Activated naive CD8-positive, alpha-beta T cell treated with anti-CD3 and anti-CD28 coated beads, Interleukin-2, amount 50 U/mL, for 16 hours (primary cell): ENCODE results near the gene CHID1.

Experiments used
- DNase-seq: peaks from one replicate; pipeline ENCODE4 v3.0.0-alpha.2; 2020; ENCODE audit warnings: low read depth, low spot score

CHID1 gene

DNA sequence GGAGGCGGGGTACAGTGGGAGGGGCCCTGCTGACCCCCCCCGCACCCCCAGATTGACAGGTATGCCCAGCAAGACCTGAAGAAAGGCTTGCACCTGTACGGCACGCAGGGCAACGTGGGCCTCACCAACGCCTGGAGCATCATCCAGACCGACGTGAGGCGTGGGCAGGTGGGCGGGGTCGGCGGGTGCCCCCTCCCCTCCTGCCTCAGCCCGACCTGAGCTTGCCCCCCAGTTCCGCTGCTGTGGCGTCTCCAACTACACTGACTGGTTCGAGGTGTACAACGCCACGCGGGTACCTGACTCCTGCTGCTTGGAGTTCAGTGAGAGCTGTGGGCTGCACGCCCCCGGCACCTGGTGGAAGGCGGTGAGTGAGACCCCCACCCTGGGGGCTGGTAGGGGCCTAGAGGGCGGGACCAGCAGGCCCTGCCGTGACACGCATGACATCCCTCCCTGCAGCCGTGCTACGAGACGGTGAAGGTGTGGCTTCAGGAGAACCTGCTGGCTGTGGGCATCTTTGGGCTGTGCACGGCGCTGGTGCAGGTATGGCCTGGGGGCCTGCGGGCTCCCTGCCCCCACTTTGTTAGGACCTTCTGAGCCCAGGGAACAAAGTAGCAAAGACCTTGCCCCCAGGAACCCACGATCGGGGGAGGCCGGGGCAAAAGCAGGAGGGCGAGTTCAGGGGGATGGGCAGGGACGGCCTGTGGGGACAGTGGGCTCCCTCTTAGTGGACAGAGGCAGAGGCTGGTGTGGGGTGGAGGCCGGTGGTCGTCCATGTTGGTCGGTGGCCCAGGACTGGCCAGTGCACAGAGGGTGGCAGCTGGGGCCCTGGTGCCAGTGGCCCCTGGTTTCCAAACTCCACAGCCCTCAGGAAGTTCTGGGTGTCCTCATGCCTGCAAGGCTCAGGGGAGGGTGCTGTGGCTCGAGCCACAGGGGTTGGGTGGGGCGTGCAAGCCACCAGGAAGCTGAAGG lies 44.9 kb downstream of the CHID1 start:
- DNase-seq = no peak

DNA sequence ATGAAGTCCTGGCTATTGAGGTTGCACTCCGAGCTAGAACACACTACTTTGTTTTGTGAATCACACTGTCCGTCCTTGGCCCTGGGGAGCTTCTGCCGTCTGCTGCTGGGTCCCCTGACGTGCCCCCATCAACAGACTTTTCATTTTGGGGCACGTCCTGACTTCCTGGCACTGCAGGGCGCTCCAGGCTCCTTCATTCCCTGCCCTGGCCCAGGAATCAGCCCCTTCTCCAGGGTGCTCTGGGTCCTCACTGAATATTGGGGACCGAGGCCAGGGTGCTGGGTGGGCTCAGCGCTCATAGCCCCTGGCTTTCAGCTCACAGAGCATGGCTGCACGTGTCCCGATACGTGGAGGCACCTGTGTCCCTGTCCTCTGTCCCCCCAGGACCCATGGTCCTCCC lies 45.7 kb downstream of the CHID1 start:
- no peak for DNase-seq

DNA sequence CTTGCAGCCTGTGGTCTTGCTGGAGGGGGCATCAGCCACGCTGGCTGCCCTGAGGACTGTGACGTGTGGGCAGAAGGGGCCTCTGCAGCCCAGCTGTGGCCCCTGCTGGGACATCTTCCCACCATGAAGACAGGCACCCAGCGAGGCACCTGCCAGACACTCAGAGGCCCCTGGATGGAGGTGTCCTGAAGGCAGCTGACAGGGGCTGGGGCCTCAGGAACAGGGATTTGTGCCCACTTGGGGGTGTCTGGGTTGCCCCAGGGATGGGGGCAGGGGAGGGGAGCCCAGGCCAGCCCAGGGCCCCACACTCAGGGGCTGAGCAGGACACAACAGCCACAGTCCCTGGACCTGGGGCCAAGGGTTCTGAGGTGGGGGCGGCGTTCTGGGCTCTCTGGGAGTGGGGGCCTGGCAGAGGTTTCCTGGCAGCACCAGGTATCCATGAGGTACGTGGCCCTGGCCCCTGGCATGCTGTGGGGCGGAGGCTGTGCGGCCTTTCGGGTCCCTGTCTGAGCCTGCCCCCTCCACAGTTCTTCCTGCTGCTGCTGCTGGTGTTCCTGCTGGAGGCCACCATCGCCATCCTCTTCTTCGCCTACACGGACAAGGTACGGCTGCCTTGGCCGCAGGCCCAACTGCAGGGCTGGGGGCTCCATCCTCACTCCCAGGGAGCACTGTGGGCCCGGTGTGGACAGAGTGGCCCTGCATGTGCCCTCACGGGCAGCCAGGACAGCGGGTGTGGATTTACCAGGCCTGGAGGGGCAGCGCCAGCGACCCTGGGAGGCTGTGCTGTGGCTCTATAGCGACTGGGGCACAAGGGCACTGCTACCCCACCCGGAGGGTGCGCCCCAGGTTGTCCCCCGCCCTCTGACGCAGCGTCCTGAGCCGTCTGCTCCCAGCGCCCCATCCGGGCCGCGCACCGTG lies 46.4 kb downstream of the CHID1 start:
- no peak for DNase-seq

DNA sequence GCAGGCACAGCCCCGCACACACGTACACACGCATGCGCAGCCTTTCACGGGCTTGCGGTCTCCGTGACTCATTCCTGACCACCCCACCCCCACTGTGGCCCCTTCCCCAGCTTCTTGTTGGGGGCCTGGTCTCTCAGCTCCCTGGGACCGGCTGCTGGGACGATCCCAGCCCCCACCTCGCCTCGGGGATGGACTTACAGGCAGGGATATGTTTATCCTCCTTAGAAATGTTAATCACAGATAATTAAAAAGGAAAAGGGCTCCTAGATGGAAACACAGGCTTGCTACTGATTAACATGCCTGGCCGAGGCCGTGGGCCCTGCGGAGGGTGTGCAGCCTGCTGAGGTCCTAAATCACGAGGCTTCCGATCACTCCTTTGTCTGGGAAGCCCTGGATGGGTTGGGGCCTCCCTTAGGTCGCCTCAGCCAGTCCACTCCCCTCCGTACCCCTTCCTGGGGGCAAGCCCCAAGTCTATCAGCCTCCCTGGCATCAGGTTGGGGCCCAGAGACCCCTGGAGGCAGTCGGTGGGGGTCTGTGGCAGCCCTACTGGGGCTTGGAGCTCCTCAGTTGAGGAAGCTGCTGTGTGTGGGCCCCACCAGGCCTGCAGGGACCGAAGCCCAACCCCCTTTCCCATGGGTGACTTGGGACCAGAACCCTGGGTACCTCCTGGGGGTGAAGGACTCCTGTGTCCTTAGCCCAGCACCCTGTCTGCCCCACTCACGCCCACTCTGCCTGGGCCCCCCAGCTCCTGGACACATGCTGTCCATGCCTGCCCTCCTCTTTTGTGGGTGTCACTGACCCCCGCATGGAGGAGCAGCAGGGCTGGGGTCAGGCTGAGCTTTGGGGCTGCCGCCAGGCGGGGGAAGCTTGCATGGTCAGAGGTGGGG lies 47.3 kb downstream of the CHID1 start:
- no peak for DNase-seq

DNA sequence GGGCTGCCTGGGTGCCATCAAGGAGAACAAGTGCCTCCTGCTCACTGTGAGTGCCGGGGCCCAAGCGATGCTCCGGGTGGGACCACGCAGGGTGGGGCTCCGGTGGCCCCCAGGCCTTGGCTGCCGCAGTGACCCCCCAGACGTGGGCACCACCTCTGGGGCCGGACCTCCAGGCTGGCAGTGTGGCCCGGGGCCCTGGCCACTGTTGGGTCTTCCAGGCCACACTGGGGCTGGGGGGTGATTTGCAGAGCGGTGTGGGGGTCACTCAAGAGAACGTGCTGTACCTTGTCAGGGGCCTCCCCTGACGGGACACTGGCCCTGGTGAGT lies 48.0 kb downstream of the CHID1 start:
- no peak for DNase-seq

DNA sequence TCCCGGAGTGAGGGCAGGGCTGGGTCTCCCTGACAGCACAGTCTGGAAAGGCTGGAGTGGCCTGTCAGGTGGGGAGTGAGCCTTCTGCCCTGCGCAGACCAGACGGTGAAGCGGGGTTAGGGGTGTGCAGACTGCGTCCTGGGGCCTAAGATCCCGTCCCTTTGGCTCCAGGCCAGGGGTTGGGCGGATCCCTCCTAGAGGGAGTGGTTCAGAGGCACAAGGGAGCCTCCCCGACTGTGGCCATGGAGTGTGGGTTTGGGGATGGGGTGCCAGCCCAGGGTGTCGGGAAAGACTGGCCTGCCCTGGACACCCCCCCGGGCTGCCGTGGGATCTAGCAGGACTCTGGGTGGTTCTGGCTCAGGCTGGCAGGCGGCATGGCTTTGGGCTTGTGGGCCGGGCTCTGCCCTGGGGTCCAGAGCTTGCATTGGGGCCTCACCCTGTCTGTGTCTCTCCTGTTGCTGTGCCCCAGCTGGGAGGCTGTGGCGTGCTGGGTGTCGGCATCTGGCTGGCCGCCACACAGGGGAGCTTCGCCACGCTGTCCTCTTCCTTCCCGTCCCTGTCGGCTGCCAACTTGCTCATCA lies 48.4 kb downstream of the CHID1 start:
- no peak for DNase-seq

DNA sequence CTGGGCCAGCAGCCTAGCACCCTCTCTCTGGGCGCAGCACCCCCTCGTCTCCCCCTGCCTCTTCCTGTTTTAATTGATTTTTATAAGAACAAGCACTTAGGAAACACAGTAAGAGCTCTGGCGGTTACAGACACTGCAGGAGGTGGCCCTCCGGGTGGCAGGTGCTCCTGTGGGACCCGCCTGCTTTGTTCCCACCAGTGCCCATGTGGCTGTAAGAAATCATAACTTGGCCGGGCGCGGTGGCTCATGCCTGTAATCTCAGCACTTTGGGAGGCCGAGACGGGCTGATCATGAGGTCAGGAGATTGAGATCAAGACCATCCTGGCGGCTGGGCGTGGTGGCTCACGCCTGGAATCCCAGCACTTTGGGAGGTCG lies 49.5 kb downstream of the CHID1 start:
- DNase-seq = no peak

DNA sequence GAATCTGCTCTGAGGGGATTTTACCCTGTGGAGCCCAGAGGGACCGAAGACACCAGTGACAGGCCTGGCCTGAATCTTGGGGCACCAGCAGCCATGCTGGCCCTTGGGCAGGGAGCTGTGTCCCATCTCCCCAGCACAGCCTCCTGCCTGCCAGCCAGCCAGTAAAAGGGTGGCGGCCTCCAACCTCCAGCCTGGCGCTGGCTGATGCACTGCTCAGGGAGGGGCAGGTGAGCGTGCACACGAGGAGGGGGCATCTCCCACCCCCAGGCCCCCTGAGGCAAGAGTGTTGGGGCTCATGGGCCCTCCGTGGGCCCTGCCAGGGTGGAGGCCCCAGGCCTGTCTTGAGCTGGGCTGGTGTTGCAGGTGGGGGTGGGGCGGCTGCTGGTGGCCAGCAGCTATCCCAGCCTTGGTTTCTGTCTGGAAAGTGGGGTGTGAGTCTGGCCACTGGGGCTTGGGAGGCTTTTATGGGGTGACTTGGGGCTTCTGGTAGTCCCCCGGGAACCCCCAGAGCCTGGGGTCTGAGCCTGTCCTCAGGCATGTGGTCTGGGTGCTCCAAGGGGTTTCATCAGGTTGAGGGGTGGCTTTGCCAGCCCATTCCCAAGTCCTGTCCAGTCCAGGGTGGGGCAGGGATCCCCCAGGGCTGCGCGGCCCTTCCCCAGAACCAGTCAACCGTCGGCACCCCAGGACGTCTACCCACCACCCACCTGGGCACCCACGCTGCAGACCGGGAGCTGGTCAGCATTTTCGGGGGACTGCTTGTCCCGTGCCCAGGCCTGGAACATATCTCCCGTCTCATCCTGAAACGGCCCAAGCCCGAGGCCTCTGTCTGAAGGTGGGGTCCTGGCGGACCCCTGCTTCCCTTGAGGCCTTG lies 50.1 kb downstream of the CHID1 start:
- no peak for DNase-seq

DNA sequence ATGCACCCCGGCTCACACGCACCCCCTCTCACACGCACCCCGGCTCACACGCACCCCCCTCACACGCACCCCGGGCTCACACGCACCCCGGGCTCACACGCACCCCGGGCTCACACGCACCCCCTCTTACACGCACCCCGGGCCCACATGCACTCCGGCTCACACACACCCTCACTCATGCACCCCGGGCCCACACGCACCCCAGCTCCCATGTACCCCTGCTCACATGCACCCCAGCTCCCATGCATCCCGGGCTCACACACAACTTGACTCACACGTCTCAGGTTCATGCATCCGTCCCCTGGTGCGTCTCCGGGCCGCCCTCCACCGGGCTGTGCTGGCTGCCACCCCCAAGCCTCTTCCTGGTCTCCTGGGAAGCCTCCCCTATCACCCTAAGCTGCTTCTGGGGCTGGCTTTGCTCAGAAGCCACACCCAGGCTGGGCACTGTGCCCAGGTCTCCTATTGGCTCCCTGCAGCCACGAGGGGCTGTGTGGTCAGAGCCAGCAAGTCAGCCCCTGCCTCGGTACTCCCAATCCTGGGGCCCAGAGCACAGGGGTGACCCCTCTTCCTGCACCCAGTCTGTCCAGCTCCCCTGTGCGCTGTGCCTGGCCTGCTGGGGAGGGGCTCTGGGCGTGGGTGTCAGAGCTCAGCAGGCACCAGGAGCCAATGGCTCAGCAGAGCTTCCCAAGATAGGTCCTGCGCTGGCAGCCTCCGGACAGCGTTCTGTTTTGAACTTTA lies 51.0 kb downstream of the CHID1 start:
- no peak for DNase-seq

DNA sequence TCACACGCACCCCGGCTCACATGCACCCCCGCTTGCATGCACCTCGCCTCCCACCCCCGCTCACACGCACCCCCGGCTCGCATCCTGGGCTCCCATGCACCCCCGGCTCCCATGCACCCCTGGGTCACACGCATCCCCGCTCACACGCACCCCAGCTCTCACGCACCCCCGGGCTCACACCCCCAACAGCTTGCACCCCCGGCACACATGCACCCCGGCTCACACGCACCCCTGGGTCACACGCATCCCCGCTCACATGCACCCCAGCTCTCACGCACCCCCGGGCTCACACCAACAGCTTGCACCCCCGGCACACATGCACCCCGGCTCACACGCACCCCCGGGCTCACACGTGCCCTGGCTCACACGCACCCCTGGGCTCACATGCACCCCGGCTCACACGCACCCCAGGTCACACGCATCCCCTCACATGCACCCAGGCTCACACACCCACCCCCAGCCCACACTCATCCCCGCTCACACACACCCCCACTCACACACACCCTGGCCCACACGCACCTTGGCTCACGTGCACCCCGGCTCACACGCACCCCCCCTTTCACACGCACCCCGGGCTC lies 51.8 kb downstream of the CHID1 start:
- DNase-seq = no peak

DNA sequence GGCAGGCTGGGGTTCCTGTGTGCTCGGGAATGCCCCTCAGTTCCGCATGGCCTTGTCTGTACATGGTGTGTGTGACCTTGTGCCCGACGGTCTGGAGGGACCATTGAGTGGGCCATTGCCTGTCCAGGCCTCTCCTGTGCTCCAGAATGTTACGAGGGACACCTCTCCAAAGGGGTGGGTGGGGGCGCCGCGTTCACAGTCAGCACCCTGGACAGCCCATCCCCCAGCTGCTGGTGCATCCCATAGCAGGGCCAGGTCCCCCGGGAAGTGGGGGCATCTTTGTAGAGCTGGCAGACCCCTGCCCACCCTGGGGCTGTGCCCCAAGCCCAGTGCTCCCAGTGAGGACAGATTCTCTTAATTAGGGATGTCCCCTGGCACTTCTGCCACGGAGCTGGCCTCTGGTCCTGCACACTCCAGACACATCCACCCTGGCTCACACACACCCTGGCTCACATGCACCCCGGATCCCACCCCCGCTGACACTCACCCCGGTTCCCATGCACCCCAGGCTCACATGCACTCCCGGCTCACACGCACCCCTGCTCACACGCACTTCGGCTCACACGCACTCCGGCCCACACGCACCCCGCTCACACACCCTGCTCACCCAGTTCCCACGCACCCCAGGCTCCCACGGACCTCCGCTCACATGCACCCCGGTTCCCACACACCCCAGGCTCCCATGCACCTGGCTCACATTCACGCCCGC lies 52.4 kb downstream of the CHID1 start:
- no peak for DNase-seq

DNA sequence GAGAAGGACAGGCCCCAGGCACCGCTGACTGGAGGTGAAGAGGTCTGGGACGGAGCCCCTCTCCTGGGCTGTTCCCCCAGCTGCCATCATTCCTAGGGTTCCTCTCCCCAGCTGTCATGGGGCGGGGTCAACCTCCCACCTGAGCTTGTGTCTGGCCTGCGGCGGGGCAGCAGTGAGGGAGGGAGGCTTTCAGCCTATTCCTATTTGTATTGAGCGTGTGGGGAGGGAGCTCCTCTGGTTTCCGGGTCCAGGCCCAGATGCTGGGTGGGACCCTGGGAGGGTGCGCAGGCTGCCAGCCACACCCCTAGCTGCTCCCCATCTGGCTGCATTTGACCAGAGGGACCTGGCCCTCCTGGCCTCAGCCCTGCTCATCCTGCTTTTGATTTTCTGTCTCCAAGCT lies 54.2 kb downstream of the CHID1 start:
- no peak for DNase-seq

DNA sequence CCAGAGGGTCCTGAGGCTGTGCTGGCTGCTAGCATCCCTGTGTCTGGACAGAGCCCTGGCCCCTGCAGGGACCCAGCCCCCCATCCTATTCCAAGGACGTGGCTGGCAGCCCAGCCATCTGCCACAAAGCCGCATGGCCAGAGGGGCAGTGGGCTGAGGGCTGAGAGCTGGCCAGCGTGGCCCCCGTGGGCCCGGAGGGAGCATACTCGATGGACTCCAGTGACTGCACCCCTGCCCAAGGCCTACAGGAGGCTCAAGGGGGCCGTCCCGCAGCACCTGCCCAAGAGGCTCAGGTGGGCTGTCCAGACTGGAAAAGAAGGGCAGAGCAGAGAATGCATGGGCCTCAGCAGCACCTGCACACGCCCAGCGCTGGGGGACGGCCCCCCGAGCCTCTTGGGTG lies 54.8 kb downstream of the CHID1 start:
- DNase-seq = no peak

DNA sequence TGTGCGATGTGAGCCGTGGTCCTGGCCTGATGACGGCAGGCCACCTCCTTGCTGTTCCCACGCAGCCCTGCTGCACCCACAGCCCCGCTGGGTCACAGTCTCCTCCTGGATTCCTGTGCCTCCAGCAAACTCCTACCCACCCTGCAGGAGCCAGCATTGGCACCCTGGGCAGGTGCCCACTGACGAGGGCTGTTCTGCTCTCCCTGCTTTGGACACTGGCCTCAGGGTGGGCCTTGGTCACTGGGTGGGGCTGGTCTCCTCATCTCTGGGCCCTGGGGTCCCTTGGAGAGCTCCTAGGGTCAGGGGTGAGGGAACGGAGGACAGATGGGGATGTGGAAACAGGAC lies 55.3 kb downstream of the CHID1 start:
- DNase-seq = no peak

DNA sequence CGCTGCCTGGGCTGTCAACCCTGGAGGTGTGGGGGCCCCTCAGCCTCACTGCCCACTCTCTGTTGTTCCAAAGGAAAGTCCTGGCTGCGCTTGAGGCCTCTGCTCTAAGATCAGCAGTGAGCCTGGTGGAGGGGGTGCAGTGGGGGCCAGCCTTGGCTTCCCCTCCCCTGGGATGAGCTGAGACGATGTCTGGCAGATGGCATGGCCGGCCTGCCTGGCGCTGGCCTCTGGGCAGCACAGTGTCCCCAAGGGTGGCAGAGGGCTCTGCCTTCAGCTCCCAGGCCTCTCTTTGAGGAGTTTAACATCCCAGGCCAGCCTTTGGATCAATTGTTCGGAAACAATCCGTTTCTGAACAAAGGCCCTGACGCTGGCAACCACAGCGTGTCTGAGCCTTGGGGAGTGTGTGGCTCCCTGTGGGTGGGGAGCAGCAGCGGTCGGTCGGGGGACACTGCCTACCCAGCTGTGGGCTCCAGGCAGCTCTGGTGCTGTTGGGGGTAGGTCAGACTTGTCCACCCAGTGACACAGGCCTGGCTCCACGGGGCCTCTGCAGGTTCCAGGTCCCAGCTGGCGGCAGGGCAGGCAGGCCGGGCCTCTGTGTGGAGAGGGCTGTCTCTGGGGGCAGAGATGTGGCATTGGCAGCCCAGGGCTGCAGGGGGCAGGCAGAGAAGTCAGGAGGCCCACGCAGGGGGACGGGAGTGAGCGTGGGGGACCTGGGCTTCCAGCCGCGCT lies 55.8 kb downstream of the CHID1 start:
- no peak for DNase-seq

DNA sequence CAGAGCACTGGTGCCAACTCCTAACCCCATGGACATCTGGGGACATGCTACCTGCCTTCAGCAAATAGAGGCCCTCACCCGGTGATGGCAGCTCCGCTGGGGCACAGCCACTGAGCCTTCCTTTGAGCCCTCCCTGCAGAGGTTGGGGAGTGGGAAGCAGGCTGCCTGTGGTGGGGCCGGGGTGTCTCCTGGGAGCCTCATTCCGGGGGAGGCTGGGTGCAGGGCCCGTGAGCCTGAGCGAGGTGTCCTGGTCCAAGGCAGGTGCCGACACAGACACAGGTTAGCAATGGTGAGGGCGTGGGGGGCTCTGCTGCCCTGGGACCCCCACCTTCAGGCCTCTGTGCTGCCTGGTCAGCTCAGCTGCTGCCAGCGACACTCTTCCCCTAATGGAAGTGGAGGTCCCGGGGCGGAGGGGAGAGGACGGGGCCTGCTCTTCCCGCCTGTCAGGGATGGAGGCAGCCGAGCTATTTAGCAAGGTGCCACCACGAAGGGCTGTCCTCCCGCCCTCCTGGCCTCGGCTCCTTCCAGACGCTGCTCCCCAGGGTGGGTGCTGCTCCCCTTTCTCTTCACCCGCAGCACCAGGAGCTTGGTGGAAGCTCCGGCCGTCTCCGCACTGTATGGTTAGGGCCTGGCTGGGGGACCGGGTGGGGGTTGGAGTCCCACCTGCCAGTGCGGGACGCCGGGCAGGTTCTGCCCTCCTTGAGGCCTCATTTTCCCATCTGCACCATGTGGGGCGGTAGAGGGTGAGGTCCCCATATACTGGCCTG lies 56.7 kb downstream of the CHID1 start:
- DNase-seq = no peak

DNA sequence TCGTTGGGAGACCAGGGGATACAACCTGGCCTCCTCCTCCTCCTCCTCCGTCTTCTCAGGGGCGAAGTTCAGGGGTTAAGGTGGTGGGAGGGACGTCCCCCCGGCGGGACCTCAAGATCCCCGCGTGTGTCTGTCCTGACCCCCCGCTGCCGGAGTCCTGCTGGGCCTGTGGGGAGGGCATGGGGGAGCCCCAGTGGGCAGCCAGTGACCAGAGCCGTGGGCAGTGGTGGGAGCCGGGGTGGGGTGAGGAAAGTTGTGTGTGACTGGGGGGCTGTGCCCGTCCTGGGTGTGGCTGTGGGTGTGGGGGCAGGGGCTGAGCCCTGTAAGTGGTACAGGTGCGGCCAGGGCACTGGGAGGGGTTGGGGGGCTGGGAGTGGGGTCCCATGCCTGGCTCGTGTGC lies 57.8 kb downstream of the CHID1 start:
- no peak for DNase-seq
